ENCODE measurements around the gene SLC7A1. TPM values are rescaled to one million over a fixed set of nuclear protein-coding genes. Genes with fewer than 3 reads are reported as not detected.

Gene SLC7A1
- total RNA-seq, 1 experiment from 2014 or later, result 20.2 TPM

- peak; percentile 81 for DNase-seq (ENCODE audit: low spot score)
Observed at GRCh38 chr13:29583073-29583785, 12.3 kb downstream of the SLC7A1 start.

- no peak for DNase-seq (ENCODE audit: low spot score)
Observed at GRCh38 chr13:29582171-29582570, 13.3 kb downstream of the SLC7A1 start.

GRCh38 chr13:29581666-29582065 is 13.8 kb downstream of the SLC7A1 start:
- no peak for DNase-seq (ENCODE audit: low spot score)

DNA sequence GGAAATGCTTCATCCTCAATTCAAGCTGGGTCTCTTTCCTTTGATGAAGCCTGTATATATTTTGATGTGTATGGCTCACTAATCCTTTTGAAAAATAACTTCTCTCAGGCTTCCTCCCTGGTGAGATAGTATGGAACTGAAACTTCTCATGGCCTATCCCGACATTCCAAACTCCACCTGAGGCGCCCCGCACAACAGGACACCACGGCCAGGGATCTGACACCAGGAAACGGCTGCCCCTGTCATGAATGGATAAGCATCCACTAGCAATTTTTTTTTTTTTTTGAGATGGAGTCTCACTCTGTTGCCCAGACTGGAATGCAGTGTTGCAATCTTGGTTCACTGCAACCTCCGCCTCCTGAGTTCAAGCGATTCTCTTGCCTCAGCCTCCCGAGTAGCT is 16.4 kb downstream of the SLC7A1 start:
- DNase-seq (ENCODE audit: low spot score), result no peak

DNA sequence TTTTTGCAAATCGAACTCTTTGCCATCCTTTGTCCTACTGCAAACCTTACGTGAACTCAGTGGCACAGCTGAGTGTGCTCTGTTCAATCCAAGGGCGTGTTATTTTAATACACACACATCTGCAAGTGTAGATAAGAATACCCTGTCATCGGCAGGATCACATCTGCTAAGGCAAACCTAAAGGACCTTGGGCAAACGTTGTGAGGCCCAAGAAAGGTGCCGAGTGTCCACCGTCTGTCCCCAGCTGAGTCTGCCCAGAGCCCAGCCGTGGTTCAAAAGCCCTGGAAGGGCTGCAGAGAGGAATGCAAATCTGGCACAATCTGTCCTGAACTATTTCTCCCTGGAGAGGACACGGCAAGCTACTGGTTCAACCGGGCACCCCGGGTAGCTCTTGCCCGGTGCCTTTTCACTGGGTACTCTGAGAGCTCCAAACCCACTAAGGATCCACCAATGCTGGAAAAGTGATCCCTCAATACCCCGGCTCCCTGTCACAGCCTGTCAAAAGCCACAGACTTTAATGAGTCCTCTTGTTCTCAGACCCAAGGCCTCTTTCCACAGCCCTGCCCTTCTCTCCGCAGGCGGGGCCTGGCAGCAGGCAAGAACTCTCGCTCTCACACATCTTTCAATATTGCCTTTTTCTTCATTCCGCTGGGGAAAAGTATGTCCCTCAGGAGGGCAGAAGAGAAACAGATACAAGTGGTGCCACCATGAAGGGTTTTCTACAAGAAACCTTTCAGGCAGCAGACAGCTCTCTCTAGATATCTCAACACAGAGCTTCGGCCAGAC is 17.0 kb downstream of the SLC7A1 start:
- no peak for DNase-seq (ENCODE audit: low spot score)

GRCh38 chr13:29577136-29578051 is 18.1 kb downstream of the SLC7A1 start:
- no peak for DNase-seq (ENCODE audit: low spot score)

GRCh38 chr13:29576581-29576980 is 18.9 kb downstream of the SLC7A1 start:
- DNase-seq (ENCODE audit: low spot score), result no peak

- no peak for DNase-seq (ENCODE audit: low spot score)
Observed at GRCh38 chr13:29575098-29575497, 20.4 kb downstream of the SLC7A1 start.

DNA sequence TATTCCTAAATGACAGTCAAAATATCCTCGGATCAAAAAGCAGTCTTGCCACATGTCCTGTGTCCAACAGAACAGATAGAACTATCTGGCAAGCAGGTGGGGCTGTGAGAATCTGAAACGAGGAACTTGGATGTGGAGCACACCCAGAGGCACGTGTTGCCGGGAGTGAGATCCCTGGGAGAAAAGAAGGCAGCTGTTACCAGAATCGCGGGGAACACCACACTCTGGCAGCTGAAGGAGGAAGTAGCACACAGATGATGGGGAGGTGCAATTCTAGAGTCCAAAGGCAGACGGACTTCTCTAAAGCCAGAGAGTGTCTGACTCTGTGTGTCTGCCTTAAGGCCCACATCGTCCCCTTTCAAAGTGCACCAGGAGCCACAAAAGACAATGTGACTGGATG is 22.3 kb downstream of the SLC7A1 start:
- no peak for DNase-seq (ENCODE audit: low spot score)

DNA sequence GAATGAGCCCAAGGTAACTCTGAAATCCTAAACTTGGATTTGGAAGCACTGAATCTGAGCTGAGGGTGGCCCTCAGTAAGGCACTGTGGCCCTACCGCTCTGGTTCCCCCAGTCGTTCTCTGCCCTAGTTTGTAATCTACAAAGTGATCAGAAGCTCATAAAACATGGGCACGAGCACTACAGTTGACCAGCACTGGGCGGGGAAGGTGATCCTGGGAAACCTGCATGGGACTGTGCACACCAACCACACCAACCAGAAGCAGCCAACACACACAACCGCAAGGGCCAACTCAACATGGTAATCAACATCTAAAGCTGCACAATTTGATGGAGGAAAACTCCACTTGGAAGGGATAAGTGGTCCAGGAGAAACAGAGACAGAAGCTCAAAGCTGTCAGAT is 22.9 kb downstream of the SLC7A1 start:
- no peak for DNase-seq (ENCODE audit: low spot score)

GRCh38 chr13:29571876-29572570 is 23.5 kb downstream of the SLC7A1 start:
- no peak for DNase-seq (ENCODE audit: low spot score)

- no peak for DNase-seq (ENCODE audit: low spot score)
Observed at GRCh38 chr13:29570051-29570654, 25.3 kb downstream of the SLC7A1 start.

DNA sequence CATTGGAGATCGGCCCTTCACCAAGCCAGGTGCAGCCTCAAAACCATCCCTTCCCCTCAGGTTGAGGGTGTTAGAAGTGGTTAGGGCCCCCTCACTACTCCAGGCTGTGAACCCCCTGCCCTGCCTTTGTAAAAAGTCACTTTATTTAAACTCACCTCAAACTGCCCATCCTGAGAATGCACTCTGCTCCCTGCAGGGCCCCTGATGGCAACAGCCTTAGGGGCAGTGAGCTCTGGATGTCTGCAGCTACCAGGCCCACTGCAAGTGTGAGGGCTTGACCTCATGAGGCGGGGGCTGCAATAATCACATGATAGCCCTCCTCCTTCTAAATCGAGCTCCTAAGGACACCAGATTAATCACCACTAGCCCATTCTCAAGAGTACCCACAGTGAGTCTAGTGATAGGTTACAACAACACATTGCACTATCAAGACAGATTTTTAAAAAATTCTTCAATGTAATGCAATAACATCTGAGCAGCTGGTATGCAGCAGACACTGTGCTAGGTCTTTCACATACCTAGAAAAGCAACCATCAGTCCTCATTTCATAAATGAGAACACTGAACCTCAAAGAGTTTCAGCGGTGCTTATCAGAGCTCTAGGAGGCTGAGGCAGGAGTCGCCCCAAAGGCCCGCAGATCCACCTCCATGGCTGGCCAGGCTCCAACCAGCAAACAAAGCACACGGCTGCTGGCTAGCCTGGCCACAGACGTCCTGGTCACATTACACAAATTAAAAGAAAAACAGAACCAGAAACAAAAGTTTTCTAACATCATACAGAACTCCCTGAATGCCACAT is 26.0 kb downstream of the SLC7A1 start:
- DNase-seq (ENCODE audit: low spot score), result no peak

DNA sequence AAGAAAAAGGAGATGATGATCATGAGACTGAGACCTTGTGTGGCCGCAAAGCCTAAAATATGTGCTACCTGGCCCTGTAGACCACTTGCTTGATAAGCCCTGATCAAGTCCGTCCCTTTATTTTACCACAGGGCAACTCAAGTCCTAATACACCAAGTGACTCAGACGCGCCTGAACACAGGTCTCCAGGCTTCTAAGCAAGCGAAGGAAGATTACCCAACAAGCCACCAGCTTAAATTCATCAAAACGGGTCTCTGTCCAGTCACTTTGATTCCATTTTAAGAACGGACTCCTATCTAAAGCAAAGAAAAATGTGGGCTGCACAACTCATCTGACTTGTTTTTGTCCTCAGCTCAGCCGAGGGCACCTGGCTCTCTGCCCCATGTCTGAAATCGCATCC is 26.8 kb downstream of the SLC7A1 start:
- DNase-seq (ENCODE audit: low spot score), result no peak

DNA sequence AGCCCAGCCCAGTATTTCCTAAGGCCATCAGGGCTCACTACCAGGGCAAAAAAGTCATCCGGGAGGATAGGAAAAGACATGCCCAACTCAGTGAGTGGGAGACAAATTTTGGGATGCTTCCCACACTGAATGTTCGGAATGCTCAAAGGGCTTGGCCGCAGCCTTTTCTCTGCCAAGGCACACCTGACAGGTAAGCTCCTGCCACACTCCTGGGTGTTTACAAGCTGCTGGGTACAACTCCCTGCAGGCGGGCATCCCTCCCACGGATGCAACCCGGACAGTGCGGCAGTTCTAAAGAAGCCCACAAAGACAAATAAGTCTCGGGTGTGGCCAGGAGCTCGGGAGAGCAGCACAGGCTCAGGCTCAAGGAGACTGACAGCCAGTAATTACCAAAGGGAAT is 28.1 kb downstream of the SLC7A1 start:
- no peak for DNase-seq (ENCODE audit: low spot score)

DNA sequence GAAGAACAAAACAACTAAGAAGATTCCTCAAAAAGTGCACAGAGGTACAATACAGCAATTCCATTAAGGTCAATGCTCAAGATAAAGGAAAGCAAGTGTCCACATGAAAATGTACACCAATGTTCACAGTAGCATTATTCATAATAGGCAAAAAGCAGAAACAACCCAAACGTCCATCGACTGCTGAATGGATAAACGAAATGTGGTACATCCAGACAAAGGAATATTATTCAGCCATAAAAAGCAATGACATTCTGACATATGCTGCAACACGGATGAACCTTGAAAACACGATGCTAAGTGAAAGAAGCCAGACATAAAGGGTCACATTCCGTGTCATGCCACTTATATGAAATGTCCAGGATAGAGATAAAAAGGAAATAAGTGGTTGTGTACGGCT is 29.3 kb downstream of the SLC7A1 start:
- no peak for DNase-seq (ENCODE audit: low spot score)

DNA sequence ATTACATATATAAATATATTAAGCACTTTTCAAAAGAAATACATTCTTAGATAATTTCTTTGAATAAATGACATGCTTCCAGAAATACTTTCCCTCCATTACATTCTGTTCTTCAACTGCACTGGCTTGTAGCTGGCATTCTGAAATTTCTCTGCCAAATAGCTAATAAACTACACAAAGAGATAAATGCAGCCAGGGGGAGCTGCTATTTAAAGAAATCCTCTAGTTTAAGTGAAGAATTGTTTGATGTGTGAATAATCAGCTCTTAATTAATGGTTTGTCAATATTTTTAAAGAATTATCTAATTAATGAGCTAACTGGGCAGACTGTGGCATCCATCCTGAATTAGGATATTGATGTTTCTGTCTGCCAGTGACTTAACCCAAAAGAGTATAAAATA is 30.7 kb downstream of the SLC7A1 start:
- no peak for DNase-seq (ENCODE audit: low spot score)

GRCh38 chr13:29564373-29564772 is 31.1 kb downstream of the SLC7A1 start:
- DNase-seq (ENCODE audit: low spot score), result no peak

GRCh38 chr13:29563941-29564340 is 31.5 kb downstream of the SLC7A1 start:
- no peak for DNase-seq (ENCODE audit: low spot score)

GRCh38 chr13:29562786-29563438 is 32.6 kb downstream of the SLC7A1 start:
- DNase-seq (ENCODE audit: low spot score), result no peak

Data from A172 (cell line).